ENCODE data around the gene HHLA2.

The HHLA2 gene

GRCh38 chr3:108300103-108300849 is 3.9 kb downstream of the HHLA2 start:
- DNase-seq, result no peak

GRCh38 chr3:108301695-108302404 is 5.5 kb downstream of the HHLA2 start:
- DNase-seq, result no peak

GRCh38 chr3:108302570-108302969 is 6.2 kb downstream of the HHLA2 start:
- DNase-seq, result no peak

GRCh38 chr3:108305484-108306172 is 9.3 kb downstream of the HHLA2 start:
- no peak for DNase-seq

GRCh38 chr3:108311797-108312196 is 15.4 kb downstream of the HHLA2 start:
- no peak for DNase-seq

GRCh38 chr3:108312656-108313055 is 16.3 kb downstream of the HHLA2 start:
- no peak for DNase-seq

GRCh38 chr3:108315767-108316301 is 19.5 kb downstream of the HHLA2 start:
- DNase-seq, result no peak

- no peak for DNase-seq
These were observed 23.2 kb downstream of the HHLA2 start for GRCh38 chr3:108319428-108320082.

- no peak for DNase-seq
These were observed 24.5 kb downstream of the HHLA2 start for GRCh38 chr3:108320746-108321350.

- DNase-seq, result no peak
These were observed 26.0 kb downstream of the HHLA2 start for GRCh38 chr3:108322352-108322751.

GRCh38 chr3:108324177-108324576 is 27.8 kb downstream of the HHLA2 start:
- DNase-seq, result no peak

GRCh38 chr3:108327168-108327567 is 30.8 kb downstream of the HHLA2 start:
- no peak for DNase-seq

GRCh38 chr3:108328821-108329486 is 32.6 kb downstream of the HHLA2 start:
- no peak for DNase-seq

GRCh38 chr3:108329508-108329907 is 33.2 kb downstream of the HHLA2 start:
- DNase-seq, result no peak

- DNase-seq, result no peak
These were observed 33.6 kb downstream of the HHLA2 start for GRCh38 chr3:108329947-108330346.

GRCh38 chr3:108331792-108332191 is 35.4 kb downstream of the HHLA2 start:
- DNase-seq, result no peak

GRCh38 chr3:108333961-108334360 is 37.6 kb downstream of the HHLA2 start:
- DNase-seq, result no peak

- DNase-seq, result no peak
These were observed 38.4 kb downstream of the HHLA2 start for GRCh38 chr3:108334701-108335100.

- no peak for DNase-seq
These were observed 42.7 kb downstream of the HHLA2 start for GRCh38 chr3:108338901-108339545.

- no peak for DNase-seq
These were observed 45.6 kb downstream of the HHLA2 start for GRCh38 chr3:108341911-108342310.

- no peak for DNase-seq
These were observed 46.6 kb downstream of the HHLA2 start for GRCh38 chr3:108342837-108343486.

Measured in T-helper 9 cell (primary cell).